Caco-2 (cell line): Measurements from ENCODE around the gene CCDC9B. TPM values are rescaled to one million over a fixed set of nuclear protein-coding genes. Genes with fewer than 3 reads are reported as not detected.

ENCODE experiments used
- BruUV-seq: library from RNA; stranded (reverse); fragments of 400-500 nt; replicated peaks from 2 replicates; lab custom pipeline; 2021; lab: Mats Ljungman, UMichigan
- CTCF ChIA-PET: fragments of 300-600 bp; sonication (Branson Sonifier 250); formaldehyde crosslinking; loops from one replicate; lab custom pipeline; 2022; ENCODE audit warnings: antibody characterized with exemption; lab: Charles Lee
- POLR2A ChIA-PET: fragments of 300-600 bp; sonication (Branson Sonifier 250); formaldehyde crosslinking; loops from one replicate; lab custom pipeline; 2022; ENCODE audit warnings: antibody characterized with exemption; lab: Charles Lee
- DNase-seq, 2 experiments: peaks; one replicate each; pipeline versions ENCODE4 v3.0.0 to v3.0.0-alpha.2; 2020 to 2022
- H3K27me3 ChIP-seq: replicated peaks from 2 replicates; pipeline ENCODE4 v1.6.0; 2011; ENCODE audit warnings: low read length; ENCODE audit not compliant: control insufficient read depth, insufficient read depth
- H3K36me3 ChIP-seq: 2 replicates; pipeline ENCODE4 v1.5.1; 2011; ENCODE audit warnings: low read length; ENCODE audit not compliant: control insufficient read depth, insufficient read depth
- H3K4me1 ChIP-seq: fragments of 250-450 bp; sonication (Bioruptor Pico); 2 replicates; pipeline ENCODE4 v1.5.1; 2020; ENCODE audit warnings: mild to moderate bottlenecking
- H3K4me3 ChIP-seq: 2 replicates; pipeline ENCODE4 v1.5.1; 2011; ENCODE audit warnings: low read depth, mild to moderate bottlenecking, control low read depth, low read length
- H3K9me3 ChIP-seq: fragments of 250-450 bp; sonication (Bioruptor Pico); 2 replicates; pipeline ENCODE4 v1.5.1; 2020; ENCODE audit warnings: mild to moderate bottlenecking, moderate library complexity
- H3K27ac Mint-ChIP-seq: one replicate; pipeline ENCODE4 v1.8.0; 2022; ENCODE audit warnings: mixed read lengths; ENCODE audit not compliant: unreplicated experiment
- H3K27me3 Mint-ChIP-seq: one replicate; pipeline ENCODE4 v1.8.0; 2022; ENCODE audit warnings: mixed read lengths; ENCODE audit not compliant: insufficient read depth, unreplicated experiment
- H3K36me3 Mint-ChIP-seq: one replicate; pipeline ENCODE4 v1.8.0; 2022; ENCODE audit warnings: mild to moderate bottlenecking, mixed read lengths; ENCODE audit not compliant: insufficient read depth, unreplicated experiment
- H3K4me1 Mint-ChIP-seq: one replicate; pipeline ENCODE4 v1.8.0; 2022; ENCODE audit warnings: low read depth, mixed read lengths; ENCODE audit not compliant: unreplicated experiment
- H3K4me3 Mint-ChIP-seq: one replicate; pipeline ENCODE4 v1.8.0; 2022; ENCODE audit warnings: mild to moderate bottlenecking, moderate library complexity, mixed read lengths; ENCODE audit not compliant: unreplicated experiment
- H3K9me3 Mint-ChIP-seq: one replicate; pipeline ENCODE4 v1.8.0; 2022; ENCODE audit warnings: mixed read lengths; ENCODE audit not compliant: unreplicated experiment
- CTCF ChIP-seq, 2 experiments: fragments of 200-600 bp in 1 of 2; IDR thresholded peaks; 1 replicate in 1 of 2; 2 replicates in 1 of 2; pipeline versions ENCODE4 v1.5.1 to v1.8.0; 2011 to 2022; ENCODE audit warnings: antibody characterized with exemption in 1 of 2, control low read depth in 1 of 2, inconsistent platforms in 1 of 2, low read depth in 1 of 2, low read length in 1 of 2, mild to moderate bottlenecking in 1 of 2, moderate library complexity in 1 of 2; ENCODE audit not compliant: insufficient read depth in 1 of 2, severe bottlenecking in 1 of 2, unreplicated experiment in 1 of 2
- intact Hi-C: fragments of 100-400 bp; cut with micrococcal nuclease; formaldehyde crosslinking; loops from one replicate; pipeline ENCODE4 v1.10.0; 2022; ENCODE audit not compliant: unreplicated experiment
- total RNA-seq: library from RNA; stranded (reverse); gene quantifications from 2 replicates; pipeline ENCODE4 v1.2.3, GENCODE V29; 2022

Gene CCDC9B
- total RNA-seq, 1 experiment from 2014 or later: 0.86 TPM

DNA sequence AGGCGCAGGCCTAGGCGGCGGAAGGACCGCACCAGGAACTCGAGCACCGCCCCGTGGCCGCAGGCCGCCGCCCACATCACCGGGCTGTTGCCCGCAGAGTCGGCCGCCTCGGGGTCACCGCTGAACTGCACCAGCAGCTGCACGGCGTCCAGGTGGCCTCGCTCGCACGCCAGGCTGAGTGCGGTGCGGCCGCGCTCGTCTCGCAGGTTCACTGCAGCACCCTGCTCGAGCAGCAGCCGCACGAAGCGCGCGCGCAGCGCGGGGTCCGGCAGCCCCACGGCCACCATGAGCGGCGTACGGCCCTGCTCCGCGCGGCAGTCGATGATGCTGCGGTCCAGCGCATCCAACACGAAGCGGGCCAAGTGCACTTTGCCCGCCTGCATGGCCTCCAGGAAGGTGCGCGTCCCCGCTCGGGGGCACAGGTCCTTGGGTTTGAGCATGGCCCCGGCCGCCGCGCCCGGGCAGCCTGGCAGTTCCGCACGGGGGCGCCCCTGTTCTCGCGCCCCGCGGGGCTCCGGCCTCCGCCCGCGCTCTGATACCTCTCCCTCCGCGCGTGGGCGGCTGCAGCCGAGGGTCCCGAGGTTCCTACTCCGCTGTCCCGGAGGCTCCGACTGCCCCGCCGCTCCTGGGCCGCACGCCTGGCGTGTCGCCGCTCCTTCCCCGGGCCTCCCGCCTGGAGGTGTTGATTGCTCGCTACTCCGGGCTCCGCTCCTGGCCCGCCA is 58.4 kb downstream of the CCDC9B start:
- Histone ChIP-seq H3K27me3 (no peaks in the 10 kb centered on the region), H3K36me3 (no peaks in the 10 kb centered on the region), H3K4me3 (peak overlapping the region; percentile 63), H3K4me1 (no peaks in the 10 kb centered on the region; the same call in 1 of the 2 replicates), H3K9me3 (no peaks in the 10 kb centered on the region)
- TF ChIP-seq CTCF (IDR thresholded peaks at IDR 0.05; ENCODE audit: insufficient read depth in 1 of 2, low read depth in 1 of 2, low read length in 1 of 2, severe bottlenecking in 1 of 2, unreplicated experiment in 1 of 2): no peak
- Mint-ChIP-seq H3K27ac (no peak overlapping the region), H3K36me3 (no peaks in the 10 kb centered on the region), H3K4me3 (peak overlapping the region; percentile 72), H3K9me3 (no peaks in the 10 kb centered on the region), H3K27me3 (no peaks in the 10 kb centered on the region), H3K4me1 (no peaks in the 10 kb centered on the region)
- peak; percentile 71 to 74 for DNase-seq
- CTCF ChIA-PET: interaction anchor here (0.7 to 2.2 kb wide), 4 partner anchors 9 to 44 kb away, joined by 3 to 21 read pairs (median 5); no protein-coding TSS in a partner anchor
- POLR2A ChIA-PET: no interaction called here
- intact Hi-C loops: loop anchor here (1.0 kb wide), 1 partner anchor 140 kb away; no protein-coding TSS in a partner anchor
- BruUV-seq: no TSS peak

GRCh38 chr15:40281801-40282146 is 59.0 kb downstream of the CCDC9B start:
- TF ChIP-seq CTCF (IDR thresholded peaks at IDR 0.05; ENCODE audit: insufficient read depth in 1 of 2, low read depth in 1 of 2, low read length in 1 of 2, severe bottlenecking in 1 of 2, unreplicated experiment in 1 of 2): no peak
- H3K27ac Mint-ChIP-seq: no peak overlapping the region
- intact Hi-C loops: loop anchor here (1.0 kb wide), 1 partner anchor 141 kb away; no protein-coding TSS in a partner anchor
- H3K4me1 ChIP-seq: no peaks in the 10 kb centered on the region; the same call in 1 of the 2 replicates
- POLR2A ChIA-PET: no interaction called here
- H3K4me3 ChIP-seq: peak overlapping the region; percentile 63
- CTCF ChIA-PET: interaction anchor here (0.7 to 2.2 kb wide), 4 partner anchors 9 to 45 kb away, joined by 3 to 21 read pairs (median 5); no protein-coding TSS in a partner anchor
- no TSS peak for BruUV-seq
- peak overlapping the region; percentile 72 for H3K4me3 Mint-ChIP-seq
- no peaks in the 10 kb centered on the region for H3K9me3 ChIP-seq
- no peaks in the 10 kb centered on the region for H3K4me1 Mint-ChIP-seq
- DNase-seq: no peak
- no peaks in the 10 kb centered on the region for H3K9me3 Mint-ChIP-seq
- H3K27me3 ChIP-seq: no peaks in the 10 kb centered on the region
- H3K27me3 Mint-ChIP-seq: no peaks in the 10 kb centered on the region
- H3K36me3 ChIP-seq: no peaks in the 10 kb centered on the region
- no peaks in the 10 kb centered on the region for H3K36me3 Mint-ChIP-seq

Other genes starting within 250 kb of the CCDC9B start
- gene BMF, start 232.1 kb downstream of the CCDC9B start, total RNA-seq: 78.2 and 81.5 TPM in 2 replicates
- gene BUB1B, start 179.9 kb downstream of the CCDC9B start, total RNA-seq: 62.7 and 73.5 TPM in 2 replicates
- 19.9 and 20.7 TPM in 2 replicates for gene PAK6, start 101.9 kb downstream of the CCDC9B start, total RNA-seq
- 0.28 and 0.79 TPM in 2 replicates for gene ANKRD63, start 57.9 kb downstream of the CCDC9B start, total RNA-seq
- 4.0 and 4.7 TPM in 2 replicates for gene PLCB2, start 33.0 kb downstream of the CCDC9B start, total RNA-seq
- 13.4 and 15.4 TPM in 2 replicates for gene INAFM2, start 17.2 kb downstream of the CCDC9B start, total RNA-seq
- gene PHGR1, start 10.1 kb upstream of the CCDC9B start, total RNA-seq: 67.9 and 103 TPM in 2 replicates
- 4.6 and 6.3 TPM in 2 replicates for gene DISP2, start 17.3 kb upstream of the CCDC9B start, total RNA-seq
- 67.5 and 74.7 TPM in 2 replicates for gene KNSTRN, start 41.8 kb upstream of the CCDC9B start, total RNA-seq
- 74.5 and 76.6 TPM in 2 replicates for gene IVD, start 64.9 kb upstream of the CCDC9B start, total RNA-seq
- 25.9 and 28.1 TPM in 2 replicates for gene BAHD1, start 100.0 kb upstream of the CCDC9B start, total RNA-seq
- 17.0 and 19.6 TPM in 2 replicates for gene CHST14, start 130.0 kb upstream of the CCDC9B start, total RNA-seq
- gene CCDC32, start 224.1 kb upstream of the CCDC9B start, total RNA-seq: 11.7 and 17.0 TPM in 2 replicates
- gene RPUSD2, start 228.4 kb upstream of the CCDC9B start, total RNA-seq: 12.9 and 14.6 TPM in 2 replicates